Gastrocnemius medialis (tissue), 4 donors: Measurements from ENCODE around the gene KRT14. TPM values are rescaled to one million over a fixed set of nuclear protein-coding genes. Genes with fewer than 3 reads are reported as not detected.

Experiments
- ATAC-seq, 2 donors: fragments of 150-250 bp; one replicate each; pipeline ENCODE4 v1.9.1; 2016
- DNase-seq, 2 donors: peaks; one replicate each; pipeline ENCODE4 v3.0.0-alpha.2; 2019
- H3K27ac ChIP-seq, 4 donors: fragments of 200-600 bp; sonication (generic); 1 replicate in 1 of 4; 2 replicates in 3 of 4; pipeline ENCODE4 v1.5.1; 2016 to 2018; ENCODE audit warnings: mild to moderate bottlenecking in 2 of 4, moderate library complexity in 1 of 4
- H3K27me3 ChIP-seq, 3 donors: fragments of 200-600 bp; sonication (generic) in 2 of 3; 1 replicate in 1 of 3; 2 replicates in 2 of 3; pipeline versions ENCODE4 v1.5.1 to v1.6.0; 2016 to 2019; ENCODE audit warnings: mild to moderate bottlenecking in 1 of 3, moderate library complexity in 1 of 3
- H3K36me3 ChIP-seq, 2 donors: fragments of 200-600 bp; sonication (generic) in 1 of 2; one replicate each; pipeline ENCODE4 v1.5.1; 2017 to 2018
- H3K4me1 ChIP-seq, 2 donors: fragments of 200-600 bp; sonication (generic) in 1 of 2; one replicate each; pipeline ENCODE4 v1.5.1; 2016 to 2017; ENCODE audit warnings: mild to moderate bottlenecking in 2 of 2
- H3K4me3 ChIP-seq, 4 donors: fragments of 200-600 bp; sonication (generic) in 3 of 4; 1 replicate in 1 of 4; 2 replicates in 3 of 4; pipeline ENCODE4 v1.5.1; 2016 to 2019; ENCODE audit warnings: mild to moderate bottlenecking in 2 of 4
- H3K9me3 ChIP-seq, 3 donors: fragments of 200-600 bp; sonication (generic) in 2 of 3; 1 replicate in 1 of 3; 2 replicates in 2 of 3; pipeline ENCODE4 v1.5.1; 2016 to 2019
- POLR2A ChIP-seq, 2 donors: fragments of 450-650 bp; IDR thresholded peaks; one replicate each; pipeline ENCODE4 v1.6.1; 2017; ENCODE audit warnings: antibody characterized with exemption in 2 of 2, mild to moderate bottlenecking in 2 of 2, moderate library complexity in 2 of 2
- in situ Hi-C, 4 donors: fragments of 200-750 bp; cut with MboI; loops; one replicate each; pipeline versions ENCODE4 v1.15.0 to v1.8.0; 2017; ENCODE audit warnings: low sequenced_read_pairs in 4 of 4
- intact Hi-C: fragments of 100-400 bp; cut with DNase I; formaldehyde crosslinking; loops from one replicate; pipeline ENCODE4 v1.15.1; 2023; ENCODE audit warnings: low total_unique reads
- total RNA-seq, 4 donors: library from RNA; depleted of rRNA; stranded (reverse); fragments of >200 nt; gene quantifications; one replicate each; pipeline versions ENCODE4 v1.1.0 to v1.2.3, GENCODE V29; 2016
- TF ChIP-seq, protein P1 (sequence below), 5 experiments: fragments of 450-650 bp in 3 of 5; fragments of 200-600 bp in 2 of 5; sonication (generic) in 2 of 5; IDR thresholded peaks in 4 of 5; conservative IDR thresholded peaks in 1 of 5; 1 replicate in 4 of 5; 2 replicates in 1 of 5; pipeline ENCODE4 v1.5.1; 2016 to 2019; ENCODE audit warnings: antibody characterized with exemption in 5 of 5, mild to moderate bottlenecking in 3 of 5, moderate library complexity in 3 of 5

KRT14 gene
- total RNA-seq, 4 donors from 2014 or later = not detected

DNA sequence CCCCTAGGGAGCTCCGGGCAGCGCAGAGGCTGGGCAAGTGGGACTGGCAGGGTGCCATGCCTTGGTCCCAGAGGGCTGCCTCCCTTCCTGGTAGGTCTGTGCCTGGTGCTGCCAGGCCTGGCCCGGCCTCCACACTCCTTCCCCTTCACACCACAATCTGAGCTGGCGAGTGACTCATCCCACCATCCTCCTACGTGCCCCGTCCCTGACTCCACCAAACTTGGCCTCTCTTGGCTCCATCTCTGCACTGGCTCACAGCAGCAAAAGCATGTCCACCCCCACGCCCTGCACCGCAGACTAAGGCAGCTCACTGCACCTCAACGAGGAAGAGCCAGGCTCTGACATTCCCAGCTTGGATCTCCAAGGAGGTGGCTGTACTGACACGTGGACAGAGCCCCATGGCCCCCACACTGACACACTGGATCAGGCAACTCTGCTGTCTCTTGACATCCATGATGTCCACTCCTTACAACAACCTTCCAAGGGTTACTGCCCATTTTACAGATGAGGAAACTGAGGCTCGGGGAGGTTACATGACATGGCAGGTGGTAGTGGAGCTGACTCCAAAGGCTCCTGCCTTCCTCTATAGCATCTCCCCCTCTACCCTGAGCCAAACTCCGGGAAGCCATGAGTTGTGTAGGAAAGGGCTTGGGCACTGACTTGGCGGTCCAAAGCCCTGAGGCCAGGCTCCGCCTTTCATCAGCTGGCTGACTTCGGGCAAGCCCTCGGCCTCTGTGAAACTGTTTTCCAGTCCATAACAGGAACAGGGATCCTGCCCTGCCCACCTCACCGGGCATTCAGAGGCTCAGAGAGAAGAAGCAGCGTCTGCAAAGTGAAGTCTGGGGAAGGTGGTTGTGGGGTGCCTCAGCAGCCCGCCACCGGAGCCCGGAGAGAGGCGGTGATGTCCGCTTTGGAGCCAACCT lies 38.5 kb downstream of the KRT14 start:
- H3K27ac ChIP-seq = no peak overlapping the region
- ATAC-seq (no peak), DNase-seq (no peak)
- H3K36me3 ChIP-seq = no peaks in the 10 kb centered on the region
- no peaks in the 10 kb centered on the region for H3K9me3 ChIP-seq
- peaks cover 8 to 13% of the 10 kb centered on the region in 2 donors for H3K4me1 ChIP-seq
- peaks cover 0 to 3% (median 0%) of the 10 kb centered on the region in 3 donors for H3K27me3 ChIP-seq
- in situ Hi-C loops = loop anchor here in 3 of 4 donors (5.0 to 10.0 kb wide), 4 partner anchors 63 to 641 kb away; partner anchors contain the start of genes KRT35 (in 1 of the 3) and KRT36 (in 1 of the 3)
- H3K4me3 ChIP-seq = peak overlapping the region in 3 of 4 donors; percentile 4 to 36 (median 17)
- TF ChIP-seq, protein P1, sequence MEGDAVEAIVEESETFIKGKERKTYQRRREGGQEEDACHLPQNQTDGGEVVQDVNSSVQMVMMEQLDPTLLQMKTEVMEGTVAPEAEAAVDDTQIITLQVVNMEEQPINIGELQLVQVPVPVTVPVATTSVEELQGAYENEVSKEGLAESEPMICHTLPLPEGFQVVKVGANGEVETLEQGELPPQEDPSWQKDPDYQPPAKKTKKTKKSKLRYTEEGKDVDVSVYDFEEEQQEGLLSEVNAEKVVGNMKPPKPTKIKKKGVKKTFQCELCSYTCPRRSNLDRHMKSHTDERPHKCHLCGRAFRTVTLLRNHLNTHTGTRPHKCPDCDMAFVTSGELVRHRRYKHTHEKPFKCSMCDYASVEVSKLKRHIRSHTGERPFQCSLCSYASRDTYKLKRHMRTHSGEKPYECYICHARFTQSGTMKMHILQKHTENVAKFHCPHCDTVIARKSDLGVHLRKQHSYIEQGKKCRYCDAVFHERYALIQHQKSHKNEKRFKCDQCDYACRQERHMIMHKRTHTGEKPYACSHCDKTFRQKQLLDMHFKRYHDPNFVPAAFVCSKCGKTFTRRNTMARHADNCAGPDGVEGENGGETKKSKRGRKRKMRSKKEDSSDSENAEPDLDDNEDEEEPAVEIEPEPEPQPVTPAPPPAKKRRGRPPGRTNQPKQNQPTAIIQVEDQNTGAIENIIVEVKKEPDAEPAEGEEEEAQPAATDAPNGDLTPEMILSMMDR (IDR thresholded peaks at IDR 0.05 in 4 of 5, conservative IDR thresholded peaks at IDR 0.05 in 1 of 5) = no peak
- no peak for TF ChIP-seq POLR2A (IDR thresholded peaks at IDR 0.05)
- intact Hi-C loops = loop anchor here (2.0 kb wide), 1 partner anchor 119 kb away; no protein-coding TSS in a partner anchor

DNA sequence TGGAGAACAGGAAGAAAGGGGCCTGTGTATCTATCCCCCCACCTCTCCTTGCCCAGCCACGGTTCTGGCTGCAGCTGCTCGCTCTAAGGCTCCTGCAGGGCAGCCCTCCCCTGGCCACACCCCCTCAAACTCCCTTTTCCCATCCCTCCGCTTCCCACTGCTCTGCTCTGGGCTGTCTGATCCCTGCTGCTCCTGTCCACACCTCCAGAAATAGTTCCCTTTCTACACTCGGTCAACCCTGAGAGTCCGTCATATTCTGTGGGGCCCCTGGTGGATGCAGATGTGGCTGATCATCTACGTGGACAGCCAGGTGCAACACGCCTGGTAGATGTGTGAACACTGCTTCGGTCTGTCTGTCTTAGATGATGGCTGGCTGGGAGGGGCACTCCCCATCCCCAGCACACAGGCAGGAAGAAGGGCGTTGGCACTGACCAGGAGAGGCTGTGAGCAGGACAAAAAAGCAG lies 39.3 kb downstream of the KRT14 start:
- no peak for TF ChIP-seq POLR2A (IDR thresholded peaks at IDR 0.05)
- TF ChIP-seq, protein P1 (IDR thresholded peaks at IDR 0.05 in 4 of 5, conservative IDR thresholded peaks at IDR 0.05 in 1 of 5) = no peak
- no peak overlapping the region for H3K4me3 ChIP-seq
- no peak for ATAC-seq
- peaks cover 8 to 13% of the 10 kb centered on the region in 2 donors for H3K4me1 ChIP-seq
- DNase-seq = no peak
- peaks cover 0 to 3% (median 0%) of the 10 kb centered on the region in 3 donors for H3K27me3 ChIP-seq
- in situ Hi-C loops = loop anchor here in 3 of 4 donors (5.0 to 10.0 kb wide), 4 partner anchors 63 to 640 kb away; partner anchors contain the start of genes KRT35 (in 1 of the 3) and KRT36 (in 1 of the 3)
- no peak overlapping the region for H3K27ac ChIP-seq
- H3K9me3 ChIP-seq = no peaks in the 10 kb centered on the region
- no peaks in the 10 kb centered on the region for H3K36me3 ChIP-seq
- intact Hi-C loops = no loop called here

DNA sequence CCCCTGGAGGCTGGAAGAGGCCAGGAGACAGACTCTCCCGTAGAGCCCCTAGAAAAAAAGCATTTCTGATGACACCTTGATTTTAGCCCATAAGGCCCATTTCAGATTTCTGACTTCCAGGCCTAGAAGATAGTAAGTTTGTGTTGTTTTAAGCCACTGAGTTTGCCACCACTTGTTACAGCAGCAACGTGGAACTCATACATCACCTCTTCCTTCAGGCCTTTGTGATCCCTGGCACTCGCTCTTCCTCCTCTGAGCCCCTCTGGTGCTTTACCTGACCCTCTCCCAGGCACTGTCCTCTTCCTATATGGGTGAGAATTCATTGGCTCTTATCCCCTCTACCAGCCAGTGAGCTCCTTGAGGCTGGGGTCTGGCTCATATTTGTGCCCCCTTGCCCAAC lies 39.9 kb downstream of the KRT14 start:
- DNase-seq (no peak), ATAC-seq (no peak)
- no peak for TF ChIP-seq POLR2A (IDR thresholded peaks at IDR 0.05)
- TF ChIP-seq, protein P1 (IDR thresholded peaks at IDR 0.05 in 4 of 5, conservative IDR thresholded peaks at IDR 0.05 in 1 of 5) = no peak
- no peak overlapping the region for H3K4me3 ChIP-seq
- no peak overlapping the region for H3K27ac ChIP-seq
- H3K4me1 ChIP-seq = peaks cover 8 to 13% of the 10 kb centered on the region in 2 donors
- intact Hi-C loops = no loop called here
- H3K36me3 ChIP-seq = no peaks in the 10 kb centered on the region
- H3K27me3 ChIP-seq = peaks cover 0 to 3% (median 0%) of the 10 kb centered on the region in 3 donors
- no peaks in the 10 kb centered on the region for H3K9me3 ChIP-seq
- in situ Hi-C loops = loop anchor here in 3 of 4 donors (5.0 to 10.0 kb wide), 4 partner anchors 62 to 640 kb away; partner anchors contain the start of genes KRT35 (in 1 of the 3) and KRT36 (in 1 of the 3)

DNA sequence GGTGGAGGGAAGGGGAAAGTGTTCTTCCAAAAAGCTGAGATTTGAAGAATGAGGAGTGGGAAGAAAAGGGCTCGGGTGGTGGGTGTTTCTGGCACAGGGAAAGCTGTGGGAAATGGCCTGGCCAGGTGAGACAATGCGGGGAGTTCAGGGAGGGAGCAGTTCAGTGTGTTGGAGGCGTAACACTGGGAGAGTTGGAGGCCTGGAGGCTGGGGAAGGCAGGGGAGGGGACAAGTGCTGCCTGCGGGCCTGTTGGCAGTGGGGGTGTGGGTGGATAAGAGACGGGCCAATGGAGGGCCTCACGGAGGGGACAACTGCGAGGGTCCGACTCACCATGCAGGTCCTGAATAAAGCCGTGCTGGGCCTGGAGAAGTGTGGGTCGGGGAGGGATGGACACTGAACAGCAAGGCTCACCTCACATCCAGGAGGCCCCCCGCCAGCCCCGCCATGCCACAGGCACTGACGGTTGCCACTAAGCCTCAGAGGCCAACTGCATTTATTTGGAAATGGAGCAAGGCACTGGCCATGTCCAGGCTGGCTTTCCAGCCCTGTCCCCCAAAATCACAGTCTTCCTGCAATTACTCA lies 40.8 kb downstream of the KRT14 start:
- Histone ChIP-seq H3K27ac (no peak overlapping the region), H3K27me3 (peaks cover 0 to 3% (median 0%) of the 10 kb centered on the region in 3 donors), H3K4me3 (no peak overlapping the region), H3K9me3 (no peaks in the 10 kb centered on the region), H3K36me3 (no peaks in the 10 kb centered on the region), H3K4me1 (peaks cover 8 to 13% of the 10 kb centered on the region in 2 donors)
- DNase-seq (no peak), ATAC-seq (no peak)
- TF ChIP-seq POLR2A (IDR thresholded peaks at IDR 0.05) = no peak
- in situ Hi-C loops = loop anchor here in 3 of 4 donors (5.0 to 10.0 kb wide), 4 partner anchors 61 to 639 kb away; partner anchors contain the start of genes KRT35 (in 1 of the 3) and KRT36 (in 1 of the 3)
- intact Hi-C loops = no loop called here
